ENCODE measurements around the gene PPP2R3A. TPM values are rescaled to one million over a fixed set of nuclear protein-coding genes. Genes with fewer than 3 reads are reported as not detected.
"Not testable (repeated sequence)": the region's sequence is repeated elsewhere in the genome, so short reads cannot be mapped to it uniquely, and the experiment has no call there.

PPP2R3A gene
- total RNA-seq, 1 donor from 2014 or later = 19.3 TPM

- H3K4me3 Mint-ChIP-seq (ENCODE audit: unreplicated experiment) = no peak overlapping the region
These were observed 186.8 kb downstream of the PPP2R3A start for GRCh38 chr3:136152176-136152843.

DNA sequence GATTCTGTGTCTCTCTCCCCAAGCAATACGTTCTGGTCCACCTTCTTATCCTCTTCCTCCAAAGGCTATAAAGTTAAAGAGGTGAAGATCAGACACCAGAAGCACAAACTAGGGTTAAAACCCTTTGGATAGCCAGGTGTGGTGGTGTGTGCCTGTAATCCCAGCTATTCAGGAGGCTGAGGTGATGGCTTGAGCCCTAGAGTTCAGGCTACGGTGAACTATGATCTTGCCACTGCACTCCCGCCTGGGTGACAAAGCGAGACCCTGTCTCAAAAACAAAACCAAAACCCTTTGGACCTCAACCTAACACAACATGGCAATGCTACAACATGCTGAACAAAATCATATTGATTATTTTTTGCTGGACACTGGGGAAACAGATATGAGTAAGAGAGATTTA lies 187.4 kb downstream of the PPP2R3A start:
- TF ChIP-seq, protein P1, sequence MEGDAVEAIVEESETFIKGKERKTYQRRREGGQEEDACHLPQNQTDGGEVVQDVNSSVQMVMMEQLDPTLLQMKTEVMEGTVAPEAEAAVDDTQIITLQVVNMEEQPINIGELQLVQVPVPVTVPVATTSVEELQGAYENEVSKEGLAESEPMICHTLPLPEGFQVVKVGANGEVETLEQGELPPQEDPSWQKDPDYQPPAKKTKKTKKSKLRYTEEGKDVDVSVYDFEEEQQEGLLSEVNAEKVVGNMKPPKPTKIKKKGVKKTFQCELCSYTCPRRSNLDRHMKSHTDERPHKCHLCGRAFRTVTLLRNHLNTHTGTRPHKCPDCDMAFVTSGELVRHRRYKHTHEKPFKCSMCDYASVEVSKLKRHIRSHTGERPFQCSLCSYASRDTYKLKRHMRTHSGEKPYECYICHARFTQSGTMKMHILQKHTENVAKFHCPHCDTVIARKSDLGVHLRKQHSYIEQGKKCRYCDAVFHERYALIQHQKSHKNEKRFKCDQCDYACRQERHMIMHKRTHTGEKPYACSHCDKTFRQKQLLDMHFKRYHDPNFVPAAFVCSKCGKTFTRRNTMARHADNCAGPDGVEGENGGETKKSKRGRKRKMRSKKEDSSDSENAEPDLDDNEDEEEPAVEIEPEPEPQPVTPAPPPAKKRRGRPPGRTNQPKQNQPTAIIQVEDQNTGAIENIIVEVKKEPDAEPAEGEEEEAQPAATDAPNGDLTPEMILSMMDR (IDR thresholded peaks at IDR 0.05; ENCODE audit: unreplicated experiment) = no peak
- H3K4me3 Mint-ChIP-seq (ENCODE audit: unreplicated experiment) = no peak overlapping the region
- no peak overlapping the region for H3K27ac Mint-ChIP-seq (ENCODE audit: unreplicated experiment)
- no peaks in the 10 kb centered on the region for H3K9me3 Mint-ChIP-seq (ENCODE audit: unreplicated experiment)
- no peaks in the 10 kb centered on the region for H3K27me3 Mint-ChIP-seq (ENCODE audit: unreplicated experiment)
- H3K4me1 Mint-ChIP-seq (ENCODE audit: unreplicated experiment) = peaks cover 17% of the 10 kb centered on the region
- H3K36me3 Mint-ChIP-seq (ENCODE audit: low read depth, unreplicated experiment) = peaks cover 11% of the 10 kb centered on the region
- no peak for DNase-seq (ENCODE audit: low spot score)

More at GRCh38 chr3:136152176-136152843, 186.8 kb downstream of the PPP2R3A start:
- Mint-ChIP-seq H3K27ac (ENCODE audit: unreplicated experiment) (no peak overlapping the region), H3K36me3 (ENCODE audit: low read depth, unreplicated experiment) (peaks cover 11% of the 10 kb centered on the region), H3K27me3 (ENCODE audit: unreplicated experiment) (no peaks in the 10 kb centered on the region), H3K4me1 (ENCODE audit: unreplicated experiment) (peaks cover 13% of the 10 kb centered on the region), H3K9me3 (ENCODE audit: unreplicated experiment) (no peaks in the 10 kb centered on the region)
- no peak for DNase-seq (ENCODE audit: low spot score)
- TF ChIP-seq, protein P1 (IDR thresholded peaks at IDR 0.05; ENCODE audit: unreplicated experiment) = no peak

GRCh38 chr3:136161516-136161915 lies 196.0 kb downstream of the PPP2R3A start:
- peak overlapping the region; percentile 56 for H3K4me3 Mint-ChIP-seq (ENCODE audit: unreplicated experiment)
- TF ChIP-seq, protein P1 (IDR thresholded peaks at IDR 0.05; ENCODE audit: unreplicated experiment) = no peak
- no peaks in the 10 kb centered on the region for H3K36me3 Mint-ChIP-seq (ENCODE audit: low read depth, unreplicated experiment)
- peaks cover 5% of the 10 kb centered on the region for H3K27me3 Mint-ChIP-seq (ENCODE audit: unreplicated experiment)
- peaks cover 42% of the 10 kb centered on the region for H3K4me1 Mint-ChIP-seq (ENCODE audit: unreplicated experiment)
- no peak for DNase-seq (ENCODE audit: low spot score)
- H3K9me3 Mint-ChIP-seq (ENCODE audit: unreplicated experiment) = no peaks in the 10 kb centered on the region
- H3K27ac Mint-ChIP-seq (ENCODE audit: unreplicated experiment) = no peak overlapping the region

- H3K4me3 Mint-ChIP-seq (ENCODE audit: unreplicated experiment) = no peak overlapping the region
- no peaks in the 10 kb centered on the region for H3K36me3 Mint-ChIP-seq (ENCODE audit: low read depth, unreplicated experiment)
- H3K4me1 Mint-ChIP-seq (ENCODE audit: unreplicated experiment) = peaks cover 45% of the 10 kb centered on the region
- H3K27me3 Mint-ChIP-seq (ENCODE audit: unreplicated experiment) = peaks cover 5% of the 10 kb centered on the region
- no peak overlapping the region for H3K27ac Mint-ChIP-seq (ENCODE audit: unreplicated experiment)
- TF ChIP-seq, protein P1 (IDR thresholded peaks at IDR 0.05; ENCODE audit: unreplicated experiment) = no peak
- DNase-seq (ENCODE audit: low spot score) = no peak
- no peaks in the 10 kb centered on the region for H3K9me3 Mint-ChIP-seq (ENCODE audit: unreplicated experiment)
These were observed 196.8 kb downstream of the PPP2R3A start for GRCh38 chr3:136162322-136162721.

GRCh38 chr3:136163607-136164006 lies 198.1 kb downstream of the PPP2R3A start:
- H3K4me3 Mint-ChIP-seq (ENCODE audit: unreplicated experiment) = peak overlapping the region; percentile 63
- peak overlapping the region; percentile 96 for H3K27ac Mint-ChIP-seq (ENCODE audit: unreplicated experiment)
- peak; percentile 8 for DNase-seq (ENCODE audit: low spot score)

More at GRCh38 chr3:136163607-136164006, 198.1 kb downstream of the PPP2R3A start:
- peaks cover 38% of the 10 kb centered on the region for H3K4me1 Mint-ChIP-seq (ENCODE audit: unreplicated experiment)
- not testable (repeated sequence) for H3K9me3 Mint-ChIP-seq (ENCODE audit: unreplicated experiment); H3K27me3 Mint-ChIP-seq (ENCODE audit: unreplicated experiment); H3K36me3 Mint-ChIP-seq (ENCODE audit: low read depth, unreplicated experiment)
